ENCODE data around the gene DUSP15.

DNA sequence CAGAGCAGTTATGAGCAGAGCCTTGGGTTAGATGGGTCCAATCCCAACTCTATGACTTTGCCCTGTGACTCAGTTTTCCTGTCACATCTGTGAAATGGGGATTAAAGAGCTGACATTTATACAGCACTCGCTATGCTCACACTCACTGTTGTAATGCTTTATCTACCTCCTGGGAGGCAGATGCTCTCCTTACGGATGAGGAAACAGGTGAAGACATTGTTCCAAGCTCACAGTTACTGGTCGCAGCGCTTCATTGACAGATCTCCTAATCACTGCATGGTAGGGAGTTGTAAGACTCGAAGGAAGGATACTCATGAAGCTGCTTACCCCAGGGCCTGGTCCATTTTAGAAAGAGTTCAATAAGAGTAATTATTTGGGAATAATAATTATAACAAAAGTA lies 54.1 kb downstream of the DUSP15 start:
- TF ChIP-seq, protein P1, sequence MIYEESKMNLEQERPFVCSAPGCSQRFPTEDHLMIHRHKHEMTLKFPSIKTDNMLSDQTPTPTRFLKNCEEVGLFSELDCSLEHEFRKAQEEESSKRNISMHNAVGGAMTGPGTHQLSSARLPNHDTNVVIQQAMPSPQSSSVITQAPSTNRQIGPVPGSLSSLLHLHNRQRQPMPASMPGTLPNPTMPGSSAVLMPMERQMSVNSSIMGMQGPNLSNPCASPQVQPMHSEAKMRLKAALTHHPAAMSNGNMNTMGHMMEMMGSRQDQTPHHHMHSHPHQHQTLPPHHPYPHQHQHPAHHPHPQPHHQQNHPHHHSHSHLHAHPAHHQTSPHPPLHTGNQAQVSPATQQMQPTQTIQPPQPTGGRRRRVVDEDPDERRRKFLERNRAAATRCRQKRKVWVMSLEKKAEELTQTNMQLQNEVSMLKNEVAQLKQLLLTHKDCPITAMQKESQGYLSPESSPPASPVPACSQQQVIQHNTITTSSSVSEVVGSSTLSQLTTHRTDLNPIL (CRISPR knock-in tag; IDR thresholded peaks at IDR 0.05; ENCODE audit: low read depth): no peak
- TF ChIP-seq GLIS3 (CRISPR knock-in tag; IDR thresholded peaks at IDR 0.05): no peak
- no peak for TF ChIP-seq ZC3H10 (CRISPR knock-in tag; IDR thresholded peaks at IDR 0.05)

Data from SK-N-SH treated with all-trans-retinoic acid at 6 μM for 48 hours (cell line).